OCI-LY1 (cell line): ENCODE data around the gene GABRB3.
"Not testable (repeated sequence)": the region's sequence is repeated elsewhere in the genome, so short reads cannot be mapped to it uniquely, and the experiment has no call there.

ENCODE experiments used
- H2AFZ ChIP-seq: fragments of 200-600 bp; sonication (generic), shearing (Covaris generic); 2 replicates; pipeline ENCODE4 v1.6.0; 2014; ENCODE audit warnings: antibody characterized with exemption, mild to moderate bottlenecking, low read length
- H3F3A ChIP-seq: fragments of 200-600 bp; sonication (generic), shearing (Covaris generic); 2 replicates; pipeline ENCODE4 v1.6.0; 2014; ENCODE audit warnings: mild to moderate bottlenecking, antibody characterized with exemption, low read length, moderate library complexity; ENCODE audit not compliant: insufficient read depth
- H3K27ac ChIP-seq: fragments of 200-600 bp; sonication (generic); 2 replicates; pipeline ENCODE4 v1.5.1; 2014; ENCODE audit warnings: low read length, mixed run types, mild to moderate bottlenecking, low read depth; ENCODE audit not compliant: poor library complexity, severe bottlenecking
- H3K27me3 ChIP-seq: fragments of 200-600 bp; sonication (generic); 2 replicates; pipeline ENCODE4 v1.6.0; 2014; ENCODE audit warnings: antibody characterized with exemption, mild to moderate bottlenecking, low read length, moderate library complexity; ENCODE audit not compliant: insufficient read depth
- H3K36me3 ChIP-seq: fragments of 200-600 bp; sonication (generic); 2 replicates; pipeline ENCODE4 v1.6.1; 2014; ENCODE audit warnings: mild to moderate bottlenecking, antibody characterized with exemption, low read length, moderate library complexity, mixed read lengths; ENCODE audit not compliant: insufficient read depth
- H3K4me1 ChIP-seq: fragments of 200-600 bp; sonication (generic); 2 replicates; pipeline ENCODE4 v1.5.1; 2014; ENCODE audit warnings: mild to moderate bottlenecking, low read length, moderate library complexity; ENCODE audit not compliant: insufficient read depth, severe bottlenecking
- H3K4me2 ChIP-seq: fragments of 200-600 bp; sonication (generic), shearing (Covaris generic); 2 replicates; pipeline ENCODE4 v1.6.1; 2014; ENCODE audit warnings: low read length
- H3K4me3 ChIP-seq: fragments of 200-600 bp; sonication (generic); 2 replicates; pipeline ENCODE4 v1.5.1; 2014; ENCODE audit warnings: low read length, low read depth, mild to moderate bottlenecking, mixed read lengths; ENCODE audit not compliant: poor library complexity, severe bottlenecking
- H3K79me2 ChIP-seq: fragments of 200-600 bp; shearing (Covaris generic); 2 replicates; pipeline ENCODE4 v1.6.1; 2016; ENCODE audit warnings: mixed run types, low read length, mixed read lengths; ENCODE audit not compliant: insufficient read depth
- H3K9ac ChIP-seq: fragments of 200-600 bp; sonication (generic), shearing (Covaris generic); 2 replicates; pipeline ENCODE4 v1.6.1; 2014; ENCODE audit warnings: mild to moderate bottlenecking, low read length, mixed read lengths
- H3K9me2 ChIP-seq: fragments of 200-600 bp; sonication (generic), shearing (Covaris generic); 2 replicates; pipeline ENCODE4 v1.6.1; 2014; ENCODE audit warnings: low read depth, mild to moderate bottlenecking, low read length, mixed read lengths
- H3K9me3 ChIP-seq: fragments of 200-600 bp; shearing (Covaris generic); 2 replicates; pipeline ENCODE4 v1.6.1; 2014; ENCODE audit warnings: low read length, mixed read lengths
- H4K20me1 ChIP-seq: fragments of 200-600 bp; sonication (generic), shearing (Covaris generic); 2 replicates; pipeline ENCODE4 v1.6.0; 2016; ENCODE audit warnings: mild to moderate bottlenecking, low read length; ENCODE audit not compliant: insufficient read depth
- EZH2 ChIP-seq: fragments of 200-600 bp; sonication (generic), shearing (Covaris generic); IDR thresholded peaks from 2 replicates; pipeline ENCODE4 v1.8.0; 2017; ENCODE audit warnings: borderline replicate concordance, mixed run types, mild to moderate bottlenecking, antibody characterized with exemption, low read length, moderate library complexity, mixed read lengths
- TF ChIP-seq, protein P1 (sequence below): fragments of 200-600 bp; sonication (generic), shearing (Covaris generic); IDR thresholded peaks from 2 replicates; pipeline ENCODE4 v1.5.1; 2017; ENCODE audit warnings: mild to moderate bottlenecking, antibody characterized with exemption, low read length, moderate library complexity, mixed read lengths

The GABRB3 gene

DNA sequence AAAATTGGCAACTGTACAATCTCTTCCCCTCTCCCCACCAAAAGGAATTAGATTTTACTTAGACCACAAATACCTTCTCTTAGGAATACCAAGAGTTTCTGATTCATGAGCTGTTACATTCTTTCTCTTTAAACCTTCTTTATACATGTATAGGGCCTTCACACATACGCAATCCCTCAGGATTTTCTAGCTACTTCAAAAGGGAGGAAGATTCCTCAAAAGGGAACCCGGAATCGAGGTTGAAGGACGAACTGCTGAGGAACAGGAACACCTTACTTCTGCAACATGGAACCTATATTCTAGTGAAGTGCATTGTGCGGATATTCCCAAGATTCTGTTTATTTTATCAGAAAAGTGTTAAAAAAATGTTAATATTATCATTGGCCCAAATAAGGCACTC lies 52.3 kb downstream of the GABRB3 start:
- H3K4me2 ChIP-seq = no peak overlapping the region

DNA sequence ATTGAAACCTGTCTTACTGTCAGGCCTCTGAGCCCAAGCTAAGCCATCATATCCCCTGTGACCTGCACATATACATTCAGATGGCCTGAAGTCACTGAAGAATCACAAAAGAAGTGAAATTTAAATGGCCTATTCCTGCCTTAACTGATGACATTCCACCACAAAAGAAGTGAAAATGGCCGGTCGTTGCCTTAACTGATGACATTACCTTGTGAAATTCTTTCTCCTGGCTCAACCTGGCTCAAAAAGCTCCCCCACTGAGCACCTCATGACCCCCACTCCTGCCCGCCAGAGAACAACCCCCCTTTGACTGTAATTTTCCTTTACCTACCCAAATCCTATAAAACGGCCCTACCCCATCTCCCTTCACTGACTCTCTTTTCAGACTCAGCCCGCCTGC lies 53.0 kb downstream of the GABRB3 start:
- not testable (repeated sequence) for H3K79me2 ChIP-seq, H3K36me3 ChIP-seq, H3K9me3 ChIP-seq, H3K4me3 ChIP-seq, H3K9ac ChIP-seq, H3K4me1 ChIP-seq, H2AFZ ChIP-seq, H3F3A ChIP-seq, H3K27ac ChIP-seq, H3K4me2 ChIP-seq, H3K27me3 ChIP-seq, H3K9me2 ChIP-seq, H4K20me1 ChIP-seq

More for the DNA sequence above, 52.3 kb downstream of the GABRB3 start:
- no peak for TF ChIP-seq EZH2
- TF ChIP-seq, protein P1, sequence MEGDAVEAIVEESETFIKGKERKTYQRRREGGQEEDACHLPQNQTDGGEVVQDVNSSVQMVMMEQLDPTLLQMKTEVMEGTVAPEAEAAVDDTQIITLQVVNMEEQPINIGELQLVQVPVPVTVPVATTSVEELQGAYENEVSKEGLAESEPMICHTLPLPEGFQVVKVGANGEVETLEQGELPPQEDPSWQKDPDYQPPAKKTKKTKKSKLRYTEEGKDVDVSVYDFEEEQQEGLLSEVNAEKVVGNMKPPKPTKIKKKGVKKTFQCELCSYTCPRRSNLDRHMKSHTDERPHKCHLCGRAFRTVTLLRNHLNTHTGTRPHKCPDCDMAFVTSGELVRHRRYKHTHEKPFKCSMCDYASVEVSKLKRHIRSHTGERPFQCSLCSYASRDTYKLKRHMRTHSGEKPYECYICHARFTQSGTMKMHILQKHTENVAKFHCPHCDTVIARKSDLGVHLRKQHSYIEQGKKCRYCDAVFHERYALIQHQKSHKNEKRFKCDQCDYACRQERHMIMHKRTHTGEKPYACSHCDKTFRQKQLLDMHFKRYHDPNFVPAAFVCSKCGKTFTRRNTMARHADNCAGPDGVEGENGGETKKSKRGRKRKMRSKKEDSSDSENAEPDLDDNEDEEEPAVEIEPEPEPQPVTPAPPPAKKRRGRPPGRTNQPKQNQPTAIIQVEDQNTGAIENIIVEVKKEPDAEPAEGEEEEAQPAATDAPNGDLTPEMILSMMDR = no peak
- Histone ChIP-seq H3K4me3 (no peak overlapping the region), H3F3A (no peaks in the 10 kb centered on the region), H2AFZ (no peak overlapping the region), H3K9ac (no peak overlapping the region), H4K20me1 (no peaks in the 10 kb centered on the region), H3K79me2 (no peaks in the 10 kb centered on the region), H3K27me3 (no peaks in the 10 kb centered on the region), H3K27ac (no peak overlapping the region), H3K9me2 (no peaks in the 10 kb centered on the region), H3K36me3 (no peaks in the 10 kb centered on the region), H3K9me3 (no peaks in the 10 kb centered on the region), H3K4me1 (no peaks in the 10 kb centered on the region)

DNA sequence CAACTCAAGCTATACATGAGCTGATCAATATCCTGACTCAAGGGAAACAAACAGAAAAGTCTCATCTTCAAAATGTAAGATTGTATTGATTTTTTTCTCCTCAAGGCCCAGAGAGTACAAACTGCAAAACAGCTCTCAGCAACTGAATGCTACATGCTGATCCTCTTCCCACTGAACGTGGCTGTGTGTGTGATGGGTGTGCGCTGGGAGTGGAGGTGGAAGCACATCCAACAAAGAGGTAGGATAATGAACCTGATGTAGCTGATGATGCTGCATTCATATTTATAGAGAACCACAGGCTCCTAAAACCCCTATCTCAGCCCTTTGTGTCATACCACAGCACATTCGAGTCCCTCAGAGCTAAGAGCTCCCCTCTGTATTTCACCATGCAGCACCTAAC lies 56.8 kb downstream of the GABRB3 start:
- Histone ChIP-seq H3K4me2 (no peak overlapping the region), H3K4me1 (no peaks in the 10 kb centered on the region)
- TF ChIP-seq, protein P1 = no peak
- no peak for TF ChIP-seq EZH2

DNA sequence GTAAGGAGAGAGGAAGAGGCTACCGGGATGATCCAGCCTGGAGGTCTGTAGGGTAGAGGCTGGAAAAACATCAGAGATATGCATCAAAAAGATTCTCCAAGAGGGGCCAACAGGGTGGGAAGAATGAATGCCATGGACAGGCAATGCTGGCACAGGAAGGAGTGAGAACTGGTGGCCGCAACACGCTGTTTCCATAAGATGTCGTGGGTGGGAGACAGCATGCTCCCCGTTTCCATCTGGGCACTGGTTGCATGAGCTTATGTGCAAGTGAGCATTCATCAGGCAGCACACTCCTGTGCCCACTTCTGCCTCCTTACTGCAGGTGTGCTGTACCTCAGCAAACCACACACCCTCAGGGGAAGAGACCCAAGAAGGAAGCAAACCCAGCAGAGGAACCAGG lies 59.4 kb downstream of the GABRB3 start:
- Histone ChIP-seq H4K20me1 (no peaks in the 10 kb centered on the region), H2AFZ (no peak overlapping the region), H3K36me3 (no peaks in the 10 kb centered on the region), H3K4me2 (no peak overlapping the region), H3K9me2 (no peaks in the 10 kb centered on the region), H3K9me3 (no peaks in the 10 kb centered on the region), H3K4me1 (no peaks in the 10 kb centered on the region), H3K4me3 (no peak overlapping the region), H3K9ac (no peak overlapping the region), H3K27ac (no peak overlapping the region), H3K27me3 (no peaks in the 10 kb centered on the region), H3F3A (no peaks in the 10 kb centered on the region), H3K79me2 (no peaks in the 10 kb centered on the region)
- TF ChIP-seq, protein P1 = no peak
- TF ChIP-seq EZH2 = no peak

More for the DNA sequence above, 56.8 kb downstream of the GABRB3 start:
- H3K9me3 ChIP-seq = no peaks in the 10 kb centered on the region
- no peak overlapping the region for H3K27ac ChIP-seq
- H3K9me2 ChIP-seq = no peaks in the 10 kb centered on the region
- H3K27me3 ChIP-seq = no peaks in the 10 kb centered on the region
- no peaks in the 10 kb centered on the region for H3K36me3 ChIP-seq
- H3K4me3 ChIP-seq = no peak overlapping the region
- no peaks in the 10 kb centered on the region for H4K20me1 ChIP-seq
- no peak overlapping the region for H2AFZ ChIP-seq
- no peak overlapping the region for H3K9ac ChIP-seq
- no peaks in the 10 kb centered on the region for H3F3A ChIP-seq
- H3K79me2 ChIP-seq = no peaks in the 10 kb centered on the region
